Osteoblast (primary cell): ENCODE results near the gene C2orf78. TPM values are rescaled to one million over a fixed set of nuclear protein-coding genes. Genes with fewer than 3 reads are reported as not detected.
"Not testable (repeated sequence)": the region's sequence is repeated elsewhere in the genome, so short reads cannot be mapped to it uniquely, and the experiment has no call there.

Experiments used
- DNase-seq: peaks from one replicate; pipeline ENCODE4 v3.0.0; 2011; ENCODE audit warnings: low spot score, mixed read lengths; ENCODE audit not compliant: insufficient read length; ENCODE audit errors: missing footprints
- H2AFZ ChIP-seq: 2 replicates; pipeline ENCODE4 v1.6.0; 2011; ENCODE audit warnings: mild to moderate bottlenecking, low read length
- H3K27ac ChIP-seq: 2 replicates; pipeline ENCODE4 v1.5.1; 2011; ENCODE audit warnings: mild to moderate bottlenecking, low read depth, low read length, moderate library complexity
- H3K27me3 ChIP-seq: 2 replicates; pipeline ENCODE4 v1.6.0; 2012; ENCODE audit warnings: mild to moderate bottlenecking, control low read depth, inconsistent platforms, low read length, moderate library complexity; ENCODE audit not compliant: insufficient read depth
- H3K36me3 ChIP-seq: 2 replicates; pipeline ENCODE4 v1.5.1; 2011; ENCODE audit warnings: mild to moderate bottlenecking, low read length, control low read depth, moderate library complexity; ENCODE audit not compliant: insufficient read depth
- H3K4me1 ChIP-seq: 2 replicates; pipeline ENCODE4 v1.5.1; 2011; ENCODE audit warnings: mild to moderate bottlenecking, low read length, control low read depth, moderate library complexity; ENCODE audit not compliant: insufficient read depth
- H3K4me2 ChIP-seq: 2 replicates; pipeline ENCODE4 v1.6.0; 2011; ENCODE audit warnings: mild to moderate bottlenecking, low read length; ENCODE audit not compliant: insufficient read depth
- H3K4me3 ChIP-seq: fragments of 200-600 bp; sonication (generic); 3 replicates; pipeline ENCODE4 v1.5.1; 2012; ENCODE audit warnings: mild to moderate bottlenecking, low read length, inconsistent platforms; ENCODE audit not compliant: insufficient read depth
- H3K79me2 ChIP-seq: 2 replicates; pipeline ENCODE4 v1.6.0; 2012; ENCODE audit warnings: mild to moderate bottlenecking, low read length, control low read depth, inconsistent platforms; ENCODE audit not compliant: insufficient read depth
- H3K9me3 ChIP-seq: 2 replicates; pipeline ENCODE4 v1.5.1; 2011; ENCODE audit warnings: low read depth, low read length, control low read depth
- H4K20me1 ChIP-seq: 2 replicates; pipeline ENCODE4 v1.6.0; 2012; ENCODE audit warnings: mild to moderate bottlenecking, low read length, control low read depth; ENCODE audit not compliant: insufficient read depth
- CTCF ChIP-seq: IDR thresholded peaks from 2 replicates; pipeline ENCODE4 v1.5.1; 2011; ENCODE audit warnings: mild to moderate bottlenecking, low read depth, low read length, moderate library complexity; ENCODE audit errors: extremely low read depth
- total RNA-seq: library from RNA; depleted of rRNA; stranded (reverse); fragments of >200 nt; gene quantifications from 2 replicates; pipeline ENCODE4 v1.2.3, GENCODE V29; 2012

The C2orf78 gene
- total RNA-seq, 1 donor = not detected

GRCh38 chr2:73780237-73780582 lies 3.8 kb upstream of the C2orf78 start:
- no peaks in the 10 kb centered on the region for H3K27me3 ChIP-seq
- no peaks in the 10 kb centered on the region for H3K9me3 ChIP-seq
- peak overlapping the region; percentile 98 for H2AFZ ChIP-seq
- no peak for DNase-seq
- H3K4me2 ChIP-seq = peak overlapping the region; percentile 64
- H3K27ac ChIP-seq = no peak overlapping the region
- peaks cover 17% of the 10 kb centered on the region for H3K36me3 ChIP-seq
- no peak for TF ChIP-seq CTCF
- H3K4me1 ChIP-seq = peaks cover 23% of the 10 kb centered on the region
- H4K20me1 ChIP-seq = peaks cover 13% of the 10 kb centered on the region
- H3K79me2 ChIP-seq = peaks cover 38% of the 10 kb centered on the region
- H3K4me3 ChIP-seq = peak overlapping the region; percentile 96

- H3K9me3 ChIP-seq, H3K4me1 ChIP-seq, H3K4me3 ChIP-seq, H3K36me3 ChIP-seq, DNase-seq, H3K4me2 ChIP-seq, H3K27ac ChIP-seq, H4K20me1 ChIP-seq, H3K27me3 ChIP-seq: not testable (repeated sequence)
- peak overlapping the region; percentile 32 for H2AFZ ChIP-seq
- H3K79me2 ChIP-seq = peaks cover 15% of the 10 kb centered on the region
Measured at GRCh38 chr2:73783402-73783801, 581 bp upstream of the C2orf78 start.

- no peaks in the 10 kb centered on the region for H3K36me3 ChIP-seq
Measured at GRCh38 chr2:73811878-73812277, 27.9 kb downstream of the C2orf78 start.

GRCh38 chr2:73812635-73813034 lies 28.7 kb downstream of the C2orf78 start:
- Histone ChIP-seq H3K4me2 (no peak overlapping the region), H3K4me1 (no peaks in the 10 kb centered on the region), H2AFZ (no peak overlapping the region), H3K36me3 (no peaks in the 10 kb centered on the region), H3K9me3 (no peaks in the 10 kb centered on the region), H3K4me3 (no peak overlapping the region), H4K20me1 (no peaks in the 10 kb centered on the region), H3K27ac (no peak overlapping the region), H3K27me3 (peaks cover 30% of the 10 kb centered on the region), H3K79me2 (no peaks in the 10 kb centered on the region)
- DNase-seq = no peak
- TF ChIP-seq CTCF = no peak

More at GRCh38 chr2:73811878-73812277, 27.9 kb downstream of the C2orf78 start:
- no peak for DNase-seq
- TF ChIP-seq CTCF = no peak
- H3K79me2 ChIP-seq = no peaks in the 10 kb centered on the region
- H4K20me1 ChIP-seq = no peaks in the 10 kb centered on the region
- H3K9me3 ChIP-seq = no peaks in the 10 kb centered on the region
- H2AFZ ChIP-seq = no peak overlapping the region
- no peaks in the 10 kb centered on the region for H3K4me1 ChIP-seq
- H3K27me3 ChIP-seq = peaks cover 30% of the 10 kb centered on the region
- H3K4me2 ChIP-seq = no peak overlapping the region
- H3K4me3 ChIP-seq = no peak overlapping the region
- no peak overlapping the region for H3K27ac ChIP-seq
